HG02852 (cell line): Measurements from ENCODE around the gene EXOC6B.

Experiments
- ATAC-seq: cut with Tn5 transposase; IDR thresholded peaks from one replicate; pipeline ENCODE4 v1.9.1; 2021; ENCODE audit warnings: mild to moderate bottlenecking, moderate library complexity; ENCODE audit not compliant: unreplicated experiment

EXOC6B gene

GRCh38 chr2:72139874-72140620 lies 685.8 kb downstream of the EXOC6B start:
- no peak for ATAC-seq

GRCh38 chr2:72139471-72139873 lies 686.4 kb downstream of the EXOC6B start:
- no peak for ATAC-seq

DNA sequence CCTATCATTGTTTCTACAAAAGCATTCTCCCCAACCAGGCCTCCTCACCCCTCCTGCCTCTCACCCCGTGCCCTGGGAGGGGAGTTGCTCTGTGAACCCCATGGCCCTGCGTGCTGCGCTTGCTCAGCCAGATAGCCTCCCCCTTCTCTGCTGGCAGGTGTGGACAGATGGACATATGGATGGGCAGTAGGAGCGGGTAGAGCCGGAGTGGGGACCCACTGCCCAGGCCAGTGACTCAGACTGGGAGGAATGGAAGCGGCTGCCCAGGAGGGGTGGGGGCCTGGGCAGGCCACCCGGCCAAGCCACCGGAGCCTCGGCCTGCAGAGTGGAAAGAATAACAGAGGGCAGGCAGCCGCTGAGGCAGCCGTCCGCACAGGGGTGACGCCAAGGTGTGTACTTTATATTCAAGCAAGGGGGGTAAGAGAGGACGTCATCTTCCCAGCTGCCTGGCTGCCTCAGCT lies 686.9 kb downstream of the EXOC6B start:
- no peak for ATAC-seq

DNA sequence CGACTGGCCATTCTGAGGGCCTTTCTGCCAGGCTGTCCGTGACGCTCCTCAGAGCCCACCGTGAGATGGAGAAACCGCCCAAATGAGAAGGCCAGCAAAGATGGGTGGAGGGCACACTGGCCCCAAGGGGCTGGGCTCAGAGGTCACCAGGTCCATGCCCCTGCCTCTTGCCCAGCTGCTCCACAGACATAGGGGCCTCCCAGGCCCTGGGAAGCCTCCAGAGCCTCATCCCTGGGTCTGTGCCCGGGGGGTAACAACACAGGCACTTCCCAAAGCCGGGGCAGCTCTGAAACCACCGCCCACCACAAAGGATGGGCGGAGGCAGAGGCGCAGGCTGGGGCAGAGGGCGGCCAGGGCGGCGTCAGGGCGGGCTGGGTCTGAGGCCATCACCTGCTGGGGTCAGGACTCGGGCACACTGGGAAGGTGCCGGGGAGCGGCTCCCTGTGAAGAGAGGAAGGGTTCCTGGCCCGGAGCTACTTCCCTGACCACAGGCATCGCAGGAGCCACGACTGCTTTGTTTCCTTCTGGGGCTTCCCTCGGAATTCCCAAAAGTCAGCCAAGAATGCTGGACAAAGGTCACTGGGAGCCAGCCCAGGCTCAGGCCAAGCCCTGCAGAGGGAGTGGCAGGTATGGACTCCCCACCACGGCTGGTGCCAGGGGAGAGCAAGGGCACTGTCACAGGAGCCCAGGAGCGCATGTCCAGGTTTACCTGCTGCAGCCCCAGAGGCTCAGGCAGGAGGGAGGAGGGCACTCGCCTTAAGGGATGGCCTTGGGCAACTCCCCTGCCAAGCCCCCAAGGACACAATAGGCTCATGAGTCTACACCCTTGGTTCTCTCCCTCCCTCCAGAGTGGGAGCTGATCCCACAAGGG lies 687.6 kb downstream of the EXOC6B start:
- ATAC-seq = no peak

GRCh38 chr2:72137498-72138010 lies 688.3 kb downstream of the EXOC6B start:
- peak; percentile 90 for ATAC-seq

DNA sequence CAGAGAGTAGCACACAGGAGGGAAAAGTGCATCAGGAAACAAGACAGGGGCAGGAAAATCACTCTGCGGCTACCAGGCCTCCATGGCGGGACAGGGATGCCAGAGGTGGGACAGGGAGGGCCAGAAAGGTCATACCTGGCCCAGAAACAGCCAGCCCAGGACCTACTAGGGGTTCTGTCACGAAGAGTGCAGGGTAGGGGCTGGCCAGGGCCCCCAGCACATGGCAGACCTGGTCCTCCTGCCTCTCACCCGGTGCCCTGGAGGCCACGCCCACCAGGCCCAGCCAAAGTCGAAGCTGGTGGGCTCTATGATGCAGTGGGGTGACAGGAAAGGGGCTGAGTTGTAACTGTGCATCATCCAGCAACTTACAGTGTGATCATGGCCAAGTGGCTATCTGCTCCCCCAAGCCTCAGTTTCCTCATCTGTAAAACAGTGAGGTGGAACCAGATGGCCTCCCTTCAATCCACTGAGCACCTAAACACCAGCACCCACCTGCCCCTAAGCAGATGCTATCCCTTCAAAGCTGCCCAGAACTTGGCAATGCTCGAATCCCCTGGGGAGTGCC lies 688.8 kb downstream of the EXOC6B start:
- ATAC-seq = peak; percentile 11

GRCh38 chr2:72136331-72136730 lies 689.5 kb downstream of the EXOC6B start:
- ATAC-seq = no peak

GRCh38 chr2:72135921-72136320 lies 689.9 kb downstream of the EXOC6B start:
- no peak for ATAC-seq

GRCh38 chr2:72134997-72135800 lies 690.6 kb downstream of the EXOC6B start:
- no peak for ATAC-seq

- ATAC-seq = no peak
These were observed 691.3 kb downstream of the EXOC6B start for GRCh38 chr2:72134408-72134996.

DNA sequence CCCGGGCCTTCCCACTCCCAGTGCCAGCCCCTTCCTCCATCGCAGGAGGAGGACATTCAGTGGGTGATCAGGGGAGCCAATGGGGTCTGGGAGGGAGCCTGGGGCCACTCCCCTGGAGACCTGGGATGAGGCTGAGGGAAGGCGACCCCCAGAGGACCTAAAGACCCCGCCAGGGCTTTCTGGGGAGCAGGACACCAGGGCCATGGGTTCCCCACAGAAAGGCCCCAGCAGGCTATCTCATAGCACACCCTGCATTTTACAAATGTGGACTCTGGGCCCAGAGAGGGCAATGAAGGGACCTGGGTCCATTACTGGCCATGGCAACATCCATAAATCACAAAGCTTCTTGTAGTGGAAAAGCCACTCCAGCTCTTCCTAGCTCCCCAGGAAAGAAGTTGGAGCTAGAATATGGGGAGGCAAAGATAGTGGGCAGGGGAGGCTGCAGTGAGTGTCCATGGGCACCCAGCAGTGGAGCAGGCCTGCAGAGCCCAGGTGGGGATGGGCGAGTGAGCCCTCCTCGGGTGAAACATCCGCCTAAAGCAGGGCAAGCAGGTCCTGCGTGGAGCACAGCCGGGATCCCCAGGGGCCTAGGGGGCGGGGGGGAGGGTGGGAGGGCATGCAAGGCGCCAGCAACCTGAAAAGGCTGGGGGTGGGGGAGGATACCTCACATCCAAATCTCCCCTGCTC lies 692.0 kb downstream of the EXOC6B start:
- no peak for ATAC-seq

DNA sequence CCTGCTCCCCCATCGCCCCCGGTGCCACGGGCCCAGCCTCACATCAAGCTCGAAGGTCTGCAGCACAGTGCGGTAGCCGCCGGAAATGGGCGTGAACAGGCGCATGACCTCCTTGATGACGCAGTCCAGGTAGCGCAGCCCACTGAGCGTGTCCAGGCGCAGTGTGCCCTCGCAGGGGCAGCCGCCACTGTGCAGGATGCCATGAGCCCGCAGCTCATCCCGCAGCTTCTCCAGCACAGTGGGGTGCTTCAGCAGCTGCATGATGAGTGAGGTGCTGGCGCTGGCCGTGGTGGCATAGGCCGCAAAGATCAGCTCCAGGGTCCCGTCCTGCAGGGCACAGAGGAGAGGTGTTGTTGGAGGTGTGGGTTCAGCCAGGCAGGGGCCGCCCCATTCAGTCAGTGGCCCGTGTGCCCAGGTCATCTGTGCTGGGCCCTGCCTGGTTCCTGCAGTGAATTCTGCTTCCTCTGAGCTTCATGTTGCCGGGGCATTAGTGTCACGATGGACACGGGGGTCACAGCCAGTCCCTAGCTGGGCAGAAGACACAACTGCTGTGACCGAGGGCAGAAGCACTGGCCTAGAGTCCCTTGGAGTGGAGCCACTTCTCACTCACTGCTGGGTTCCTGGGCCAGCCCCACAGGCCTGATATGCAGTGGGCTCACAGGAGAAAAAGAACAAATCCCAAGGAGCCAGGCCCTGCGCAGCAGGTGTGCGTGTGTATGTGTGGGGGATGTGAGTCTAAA lies 692.7 kb downstream of the EXOC6B start:
- no peak for ATAC-seq

DNA sequence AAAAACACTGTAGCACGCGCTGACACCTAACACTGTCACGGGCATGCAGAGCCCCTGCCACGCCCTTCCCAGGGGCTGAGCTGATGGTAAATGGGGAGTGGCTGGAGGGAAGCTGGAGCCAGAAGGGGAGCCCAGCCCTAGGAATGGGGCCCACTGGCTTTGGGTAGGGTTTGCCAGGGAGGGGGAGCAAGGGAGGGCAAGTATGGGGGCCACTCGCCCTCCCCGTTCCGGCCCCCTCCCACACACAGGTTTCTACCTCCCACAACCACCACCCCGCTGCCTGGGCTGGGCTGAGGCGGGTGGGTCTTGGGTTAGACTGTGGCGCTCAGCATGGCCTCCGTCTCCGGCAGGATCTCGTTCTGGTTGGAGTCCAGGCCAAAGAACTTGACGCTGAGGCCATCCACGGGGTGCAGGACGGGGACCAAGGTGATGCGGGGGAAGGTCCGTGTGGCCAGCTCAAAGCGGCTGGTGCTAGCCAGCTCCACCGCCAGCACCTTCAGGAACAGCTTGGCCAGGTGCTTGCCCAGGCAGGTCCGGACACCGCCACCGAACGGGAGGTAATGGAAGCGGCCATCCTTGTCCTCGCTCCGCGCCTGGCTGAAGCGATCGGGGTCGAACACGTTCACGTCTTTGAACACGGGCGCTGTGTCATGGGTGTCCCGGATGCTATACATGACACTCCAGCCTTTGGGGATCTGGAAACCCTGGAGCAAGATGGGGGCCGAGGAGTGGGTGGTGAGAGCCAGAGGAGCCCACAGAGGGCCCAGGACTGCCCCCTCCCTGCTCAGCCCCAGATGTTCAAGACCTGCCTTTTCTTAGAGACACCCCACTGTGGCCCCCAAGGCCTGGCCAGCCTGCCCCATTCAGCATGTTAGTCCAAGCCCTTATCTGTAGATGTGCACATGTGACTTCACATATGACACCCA lies 693.7 kb downstream of the EXOC6B start:
- no peak for ATAC-seq

DNA sequence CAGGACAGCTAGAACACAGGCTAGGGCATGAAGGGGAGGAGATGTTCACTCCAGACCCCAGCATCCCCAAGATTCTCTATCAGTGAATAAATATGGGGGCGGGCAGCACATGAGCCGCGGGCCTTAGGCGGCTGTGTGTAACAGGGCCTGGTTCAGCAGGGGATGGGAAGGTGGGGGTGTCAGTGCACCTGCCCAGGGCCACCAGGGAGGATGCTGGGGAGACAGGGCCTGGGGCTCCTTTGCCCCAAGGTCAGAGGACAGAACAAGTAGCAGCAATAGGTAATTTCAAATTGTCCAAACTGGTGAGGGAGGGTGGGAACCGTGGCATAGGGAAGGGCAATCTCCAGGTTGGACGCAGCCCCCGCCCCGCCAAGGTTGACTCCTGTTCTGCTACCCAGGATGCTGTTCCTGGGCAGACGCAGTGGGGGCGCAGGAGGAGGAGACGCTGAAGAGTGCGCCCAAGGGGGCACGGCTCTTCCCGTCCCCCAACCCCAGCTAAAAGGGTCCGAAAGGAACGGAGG lies 694.4 kb downstream of the EXOC6B start:
- ATAC-seq = no peak

- no peak for ATAC-seq
These were observed 695.0 kb downstream of the EXOC6B start for GRCh38 chr2:72130659-72131360.

DNA sequence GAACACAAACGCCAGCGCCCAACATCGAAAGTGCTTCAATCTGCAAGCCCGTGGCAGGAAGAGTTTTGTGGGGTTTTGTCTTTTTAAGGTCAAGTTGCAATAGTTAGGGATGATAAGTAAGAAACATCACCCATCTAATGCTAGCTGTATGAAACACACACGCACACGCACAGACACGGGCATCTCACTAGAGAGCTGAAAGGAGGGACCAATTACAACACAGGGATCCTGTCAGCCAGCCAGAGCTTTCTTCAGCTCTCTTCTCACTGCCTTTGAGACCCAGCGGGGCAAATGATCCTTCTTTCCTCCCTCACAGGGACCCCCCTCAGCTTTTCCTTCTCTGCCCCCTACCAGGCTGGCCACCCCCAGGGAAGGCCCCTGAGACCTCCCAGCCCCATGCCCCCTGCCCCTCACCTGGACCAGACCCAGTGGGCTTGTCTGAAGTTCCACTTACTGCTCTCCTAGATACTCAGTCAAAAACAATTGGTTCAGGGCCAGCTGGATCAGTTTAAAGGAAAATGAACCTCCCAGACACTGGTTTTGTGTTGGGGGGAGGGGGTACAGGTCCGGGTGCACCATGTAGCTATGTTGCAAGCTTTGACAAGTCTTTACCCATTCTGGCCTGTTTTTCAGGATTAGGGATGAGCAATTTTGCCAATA lies 696.0 kb downstream of the EXOC6B start:
- ATAC-seq = no peak

GRCh38 chr2:72128843-72129227 lies 697.0 kb downstream of the EXOC6B start:
- ATAC-seq = no peak
